Mesendoderm (in vitro differentiated cells): ENCODE data around the gene MOB2.

Source experiments
- DNase-seq: peaks from one replicate; pipeline ENCODE4 v3.0.0; 2013
- H2AK5ac ChIP-seq: 2 replicates; pipeline ENCODE4 v1.6.1; 2013; ENCODE audit warnings: low read length, inconsistent platforms
- H2BK120ac ChIP-seq: 2 replicates; pipeline ENCODE4 v1.6.1; 2013; ENCODE audit warnings: low read depth, mild to moderate bottlenecking, low read length, moderate library complexity, mixed read lengths
- H2BK15ac ChIP-seq: replicated peaks from 2 replicates; pipeline ENCODE4 v1.6.1; 2013; ENCODE audit warnings: low read depth, mild to moderate bottlenecking, moderate library complexity
- H2BK5ac ChIP-seq: 2 replicates; pipeline ENCODE4 v1.6.1; 2013; ENCODE audit warnings: low read length, inconsistent platforms
- H3K18ac ChIP-seq: 2 replicates; pipeline ENCODE4 v1.6.1; 2013; ENCODE audit warnings: mild to moderate bottlenecking, low read length, mixed read lengths
- H3K23ac ChIP-seq: one replicate; pipeline ENCODE4 v1.6.1; 2013; ENCODE audit warnings: low read length
- H3K27ac ChIP-seq: 2 replicates; pipeline ENCODE4 v1.5.1; 2013; ENCODE audit warnings: low read depth, mild to moderate bottlenecking, inconsistent platforms, low read length, moderate library complexity
- H3K27me3 ChIP-seq: 2 replicates; pipeline ENCODE4 v1.6.1; 2013; ENCODE audit warnings: low read length, control low read depth, mild to moderate bottlenecking, inconsistent platforms; ENCODE audit not compliant: insufficient read depth, poor library complexity
- H3K36me3 ChIP-seq: 2 replicates; pipeline ENCODE4 v1.6.1; 2013; ENCODE audit warnings: low read length, inconsistent platforms; ENCODE audit not compliant: control insufficient read depth, insufficient read depth
- H3K4ac ChIP-seq: one replicate; pipeline ENCODE4 v1.6.1; 2013; ENCODE audit warnings: low read depth, mild to moderate bottlenecking, low read length, moderate library complexity
- H3K4me1 ChIP-seq: 2 replicates; pipeline ENCODE4 v1.6.1; 2013; ENCODE audit warnings: low read depth, low read length, inconsistent platforms; ENCODE audit not compliant: control insufficient read depth
- H3K4me2 ChIP-seq: 2 replicates; pipeline ENCODE4 v1.6.1; 2013; ENCODE audit warnings: low read length
- H3K4me3 ChIP-seq: 2 replicates; pipeline ENCODE4 v1.5.1; 2013; ENCODE audit warnings: mild to moderate bottlenecking, low read length
- H3K56ac ChIP-seq: one replicate; pipeline ENCODE4 v1.6.1; 2013; ENCODE audit warnings: low read length
- H3K79me1 ChIP-seq: 2 replicates; pipeline ENCODE4 v1.6.1; 2013; ENCODE audit warnings: low read length, inconsistent platforms
- H3K79me2 ChIP-seq: 2 replicates; pipeline ENCODE4 v1.6.1; 2013; ENCODE audit warnings: mild to moderate bottlenecking, low read length; ENCODE audit not compliant: control insufficient read depth, insufficient read depth
- H3K9ac ChIP-seq: 2 replicates; pipeline ENCODE4 v1.6.1; 2013; ENCODE audit warnings: low read length, inconsistent platforms
- H4K5ac ChIP-seq: one replicate; pipeline ENCODE4 v1.6.1; 2013; ENCODE audit warnings: low read length
- H4K8ac ChIP-seq: one replicate; pipeline ENCODE4 v1.6.1; 2013; ENCODE audit warnings: low read depth, mild to moderate bottlenecking, control low read depth, low read length, moderate library complexity
- WGBS: extraction: QIAGEN DNeasy Blood & Tissue Kit; methylation state at CpG from one replicate; pipeline ENCODE4 v1.1.7; 2013; ENCODE audit warnings: low lambda C conversion rate, missing lambda C conversion rate; ENCODE audit not compliant: insufficient coverage; ENCODE audit errors: extremely low coverage; 5-methylcytosine and 5-hydroxymethylcytosine counted together

The MOB2 gene

DNA sequence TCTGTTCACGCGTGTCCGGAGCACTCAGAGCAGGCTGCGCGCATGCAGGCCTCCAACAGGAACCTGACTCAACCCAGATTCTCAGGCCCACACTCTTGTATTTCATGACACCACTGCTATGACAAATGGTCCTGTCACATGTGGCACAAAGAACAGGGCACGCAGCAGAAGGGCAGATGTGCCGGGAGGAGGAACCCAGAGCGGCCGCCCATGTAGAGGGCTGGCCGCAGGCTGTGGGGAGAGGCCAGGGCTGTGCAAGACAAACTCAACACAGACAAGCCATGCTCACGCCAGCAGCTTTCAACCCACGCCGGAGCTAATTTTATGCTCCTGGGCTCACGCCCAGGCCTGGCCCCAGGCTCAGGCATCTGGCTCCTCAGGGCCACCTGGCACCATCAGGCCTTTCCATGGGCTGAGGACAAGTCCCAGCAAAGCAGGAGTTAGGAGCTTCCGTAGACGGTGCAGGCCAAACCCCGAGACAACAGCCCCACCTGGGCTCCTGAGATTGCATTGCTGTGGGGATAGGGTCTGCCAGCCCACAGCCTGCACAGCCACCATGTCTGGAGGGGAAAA, 45.5 kb upstream of the MOB2 start:
- Histone ChIP-seq H3K27ac (no peak overlapping the region), H2BK5ac (no peak overlapping the region), H3K56ac (no peak overlapping the region), H3K23ac (no peak overlapping the region), H3K4me3 (no peak overlapping the region), H3K79me2 (peaks cover 4% of the 10 kb centered on the region), H4K5ac (no peak overlapping the region), H3K18ac (no peak overlapping the region), H3K36me3 (no peaks in the 10 kb centered on the region), H2AK5ac (no peak overlapping the region), H3K9ac (no peak overlapping the region), H3K27me3 (no peaks in the 10 kb centered on the region), H2BK120ac (no peak overlapping the region), H3K79me1 (peaks cover 21% of the 10 kb centered on the region), H3K4me1 (no peaks in the 10 kb centered on the region), H2BK15ac (no peak overlapping the region), H3K4me2 (no peak overlapping the region), H3K4ac (no peak overlapping the region), H4K8ac (no peak overlapping the region)
- DNase-seq: no peak
- no CpG with 5 or more reads among the region's 17 CpGs for WGBS

DNA sequence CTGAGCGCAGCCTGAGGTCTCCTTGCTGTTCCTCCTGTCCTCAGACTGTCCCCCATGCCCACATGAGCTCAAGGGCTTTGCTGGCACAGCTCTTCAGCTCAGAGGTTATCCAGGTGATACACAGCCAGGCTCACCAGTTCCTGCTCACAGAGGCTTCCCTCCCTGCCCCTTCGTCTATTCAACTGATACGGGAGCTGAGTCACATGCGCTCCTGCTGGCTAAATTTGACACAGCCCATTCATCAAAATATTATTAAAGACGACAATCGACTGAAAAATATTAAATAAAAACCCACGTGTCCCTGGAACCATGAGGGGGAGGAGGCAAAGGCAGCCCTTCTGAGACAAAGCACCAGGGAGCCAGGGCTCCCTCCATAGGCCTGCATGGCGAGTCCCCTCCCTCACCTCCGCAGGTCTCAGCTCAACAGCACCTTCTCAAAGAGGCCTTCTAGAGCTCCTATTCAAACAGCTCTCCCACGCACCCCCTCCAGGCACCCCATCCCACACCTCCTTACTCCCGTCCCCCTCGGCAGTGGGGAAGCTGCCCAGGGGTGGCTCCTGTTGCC, 45.0 kb upstream of the MOB2 start:
- DNase-seq: no peak
- H3K4ac ChIP-seq: no peak overlapping the region
- H3K9ac ChIP-seq: no peak overlapping the region
- H2BK5ac ChIP-seq: no peak overlapping the region
- no peak overlapping the region for H3K23ac ChIP-seq
- H3K4me3 ChIP-seq: no peak overlapping the region
- H2AK5ac ChIP-seq: no peak overlapping the region
- no peak overlapping the region for H2BK120ac ChIP-seq
- H3K79me2 ChIP-seq: peaks cover 4% of the 10 kb centered on the region
- no peak overlapping the region for H3K27ac ChIP-seq
- H3K4me2 ChIP-seq: no peak overlapping the region
- H3K27me3 ChIP-seq: no peaks in the 10 kb centered on the region
- H3K79me1 ChIP-seq: peaks cover 21% of the 10 kb centered on the region
- WGBS: no CpG with 5 or more reads among the region's 12 CpGs
- no peak overlapping the region for H4K8ac ChIP-seq
- H4K5ac ChIP-seq: no peak overlapping the region
- no peaks in the 10 kb centered on the region for H3K4me1 ChIP-seq
- H3K18ac ChIP-seq: no peak overlapping the region
- no peak overlapping the region for H3K56ac ChIP-seq
- H3K36me3 ChIP-seq: no peaks in the 10 kb centered on the region
- H2BK15ac ChIP-seq: no peak overlapping the region

- no peak overlapping the region for H3K4me3 ChIP-seq
- H2BK5ac ChIP-seq: no peak overlapping the region
Observed at GRCh38 chr11:1530686-1531448, 44.3 kb upstream of the MOB2 start.

DNA sequence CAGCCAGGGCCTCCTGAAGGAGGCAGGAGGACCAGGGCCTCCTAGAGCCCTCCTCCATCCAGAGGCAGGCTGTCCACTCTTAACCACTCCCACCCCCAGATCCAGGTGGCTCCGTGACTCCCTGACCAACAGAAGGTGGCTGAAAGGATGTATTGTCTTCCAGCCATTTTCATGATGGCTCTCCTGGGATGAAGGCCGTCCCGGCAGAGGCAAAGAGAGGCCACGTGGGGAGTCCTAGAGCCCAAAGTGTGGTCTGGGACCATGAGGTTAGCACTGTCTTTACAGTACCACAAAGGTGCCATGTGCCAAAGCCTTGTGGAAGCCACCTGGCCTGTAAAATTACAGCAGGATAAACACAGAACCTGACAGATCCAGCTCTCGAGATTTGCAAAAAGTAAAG, 43.2 kb upstream of the MOB2 start:
- no peak overlapping the region for H2BK5ac ChIP-seq
- no peak overlapping the region for H3K27ac ChIP-seq
- H3K79me2 ChIP-seq: peaks cover 2% of the 10 kb centered on the region
- no peak overlapping the region for H4K5ac ChIP-seq
- DNase-seq: no peak
- H3K18ac ChIP-seq: no peak overlapping the region
- no peak overlapping the region for H4K8ac ChIP-seq
- H3K4me3 ChIP-seq: no peak overlapping the region
- H3K4me1 ChIP-seq: no peaks in the 10 kb centered on the region
- H3K36me3 ChIP-seq: no peaks in the 10 kb centered on the region
- WGBS: no CpG with 5 or more reads among the region's 5 CpGs
- no peak overlapping the region for H2BK120ac ChIP-seq
- H3K4me2 ChIP-seq: no peak overlapping the region
- H3K27me3 ChIP-seq: no peaks in the 10 kb centered on the region
- peaks cover 16% of the 10 kb centered on the region for H3K79me1 ChIP-seq
- H3K9ac ChIP-seq: no peak overlapping the region
- no peak overlapping the region for H3K23ac ChIP-seq
- no peak overlapping the region for H2BK15ac ChIP-seq
- no peak overlapping the region for H2AK5ac ChIP-seq
- no peak overlapping the region for H3K56ac ChIP-seq
- H3K4ac ChIP-seq: no peak overlapping the region

More at GRCh38 chr11:1530686-1531448, 44.3 kb upstream of the MOB2 start:
- no CpG with 5 or more reads among the region's 19 CpGs for WGBS
- Histone ChIP-seq H3K79me1 (peaks cover 21% of the 10 kb centered on the region), H3K79me2 (peaks cover 2% of the 10 kb centered on the region), H4K5ac (no peak overlapping the region), H3K36me3 (no peaks in the 10 kb centered on the region), H3K4me1 (no peaks in the 10 kb centered on the region), H3K9ac (no peak overlapping the region), H3K4ac (no peak overlapping the region), H3K18ac (no peak overlapping the region), H3K56ac (no peak overlapping the region), H2BK15ac (no peak overlapping the region), H4K8ac (no peak overlapping the region), H3K27ac (no peak overlapping the region), H2AK5ac (no peak overlapping the region), H3K27me3 (no peaks in the 10 kb centered on the region), H2BK120ac (no peak overlapping the region), H3K4me2 (no peak overlapping the region), H3K23ac (no peak overlapping the region)
- no peak for DNase-seq

GRCh38 chr11:1529286-1529685, 42.7 kb upstream of the MOB2 start:
- Histone ChIP-seq H3K27ac (no peak overlapping the region), H3K56ac (no peak overlapping the region), H2BK5ac (no peak overlapping the region), H3K4me3 (no peak overlapping the region), H2AK5ac (no peak overlapping the region), H4K8ac (no peak overlapping the region), H4K5ac (no peak overlapping the region), H3K4ac (no peak overlapping the region), H3K4me2 (no peak overlapping the region), H3K18ac (no peak overlapping the region), H2BK15ac (no peak overlapping the region), H3K27me3 (no peaks in the 10 kb centered on the region), H2BK120ac (no peak overlapping the region), H3K79me1 (peaks cover 14% of the 10 kb centered on the region), H3K4me1 (no peaks in the 10 kb centered on the region), H3K79me2 (peaks cover 2% of the 10 kb centered on the region), H3K9ac (no peak overlapping the region), H3K23ac (no peak overlapping the region), H3K36me3 (no peaks in the 10 kb centered on the region)
- WGBS: no CpG with 5 or more reads among the region's 17 CpGs
- DNase-seq: no peak
